22Rv1 (cell line): ENCODE data around the gene ADCY5.

Source experiments
- H3K27ac ChIP-seq: fragments of 450-650 bp; 2 replicates; pipeline ENCODE4 v1.5.1; 2017
- CTCF ChIP-seq: fragments of 450-650 bp; IDR thresholded peaks from 2 replicates; pipeline ENCODE4 v1.5.1; 2017; ENCODE audit warnings: mild to moderate bottlenecking
- ZFX ChIP-seq: fragments of 450-650 bp; IDR thresholded peaks from 2 replicates; pipeline ENCODE4 v1.6.1; 2017; ENCODE audit warnings: antibody characterized with exemption, borderline replicate concordance

Gene ADCY5

GRCh38 chr3:123385981-123386380 is 62.9 kb downstream of the ADCY5 start:
- no peak overlapping the region for H3K27ac ChIP-seq
- TF ChIP-seq ZFX (no peak), CTCF (no peak)

GRCh38 chr3:123385499-123385898 is 63.4 kb downstream of the ADCY5 start:
- H3K27ac ChIP-seq: no peak overlapping the region
- TF ChIP-seq CTCF (no peak), ZFX (no peak)

GRCh38 chr3:123385001-123385401 is 63.9 kb downstream of the ADCY5 start:
- no peak for TF ChIP-seq CTCF
- no peak for TF ChIP-seq ZFX
- no peak overlapping the region for H3K27ac ChIP-seq

GRCh38 chr3:123384256-123384655 is 64.6 kb downstream of the ADCY5 start:
- TF ChIP-seq ZFX (no peak), CTCF (no peak)
- H3K27ac ChIP-seq: no peak overlapping the region

- TF ChIP-seq CTCF (no peak), ZFX (no peak)
- H3K27ac ChIP-seq: no peak overlapping the region
Measured at GRCh38 chr3:123383091-123384053, 65.5 kb downstream of the ADCY5 start.

- TF ChIP-seq ZFX: no peak
- no peak for TF ChIP-seq CTCF
- H3K27ac ChIP-seq: no peak overlapping the region
Measured at GRCh38 chr3:123380261-123380660, 68.6 kb downstream of the ADCY5 start.
